HG02884 (cell line): Measurements from ENCODE around the gene PRSS8.
"Not testable (repeated sequence)": the region's sequence is repeated elsewhere in the genome, so short reads cannot be mapped to it uniquely, and the experiment has no call there.

Source experiments
- ATAC-seq: cut with Tn5 transposase; IDR thresholded peaks from one replicate; pipeline ENCODE4 v1.9.1; 2021; ENCODE audit warnings: mild to moderate bottlenecking, moderate library complexity; ENCODE audit not compliant: unreplicated experiment

PRSS8 gene

DNA sequence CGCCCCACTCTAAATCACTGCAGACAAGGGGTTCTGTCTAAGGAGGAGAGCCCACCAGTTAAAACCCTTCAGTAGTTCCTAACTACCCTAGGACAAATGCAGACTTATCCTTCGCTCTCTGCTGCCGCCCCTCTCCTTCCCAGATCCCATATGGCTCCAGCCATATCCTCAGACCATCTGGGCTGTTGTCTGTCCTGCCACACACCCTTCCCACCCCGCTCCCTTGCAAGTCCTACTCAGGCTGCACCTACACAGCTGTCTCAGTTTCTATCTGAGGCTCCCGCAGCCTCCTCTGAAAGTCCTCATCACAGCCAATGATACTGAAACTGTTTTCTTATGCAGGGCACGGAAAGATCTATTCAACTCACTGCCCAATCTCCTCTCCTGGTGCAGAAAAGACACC lies 28.1 kb downstream of the PRSS8 start:
- peak; percentile 53 for ATAC-seq

DNA sequence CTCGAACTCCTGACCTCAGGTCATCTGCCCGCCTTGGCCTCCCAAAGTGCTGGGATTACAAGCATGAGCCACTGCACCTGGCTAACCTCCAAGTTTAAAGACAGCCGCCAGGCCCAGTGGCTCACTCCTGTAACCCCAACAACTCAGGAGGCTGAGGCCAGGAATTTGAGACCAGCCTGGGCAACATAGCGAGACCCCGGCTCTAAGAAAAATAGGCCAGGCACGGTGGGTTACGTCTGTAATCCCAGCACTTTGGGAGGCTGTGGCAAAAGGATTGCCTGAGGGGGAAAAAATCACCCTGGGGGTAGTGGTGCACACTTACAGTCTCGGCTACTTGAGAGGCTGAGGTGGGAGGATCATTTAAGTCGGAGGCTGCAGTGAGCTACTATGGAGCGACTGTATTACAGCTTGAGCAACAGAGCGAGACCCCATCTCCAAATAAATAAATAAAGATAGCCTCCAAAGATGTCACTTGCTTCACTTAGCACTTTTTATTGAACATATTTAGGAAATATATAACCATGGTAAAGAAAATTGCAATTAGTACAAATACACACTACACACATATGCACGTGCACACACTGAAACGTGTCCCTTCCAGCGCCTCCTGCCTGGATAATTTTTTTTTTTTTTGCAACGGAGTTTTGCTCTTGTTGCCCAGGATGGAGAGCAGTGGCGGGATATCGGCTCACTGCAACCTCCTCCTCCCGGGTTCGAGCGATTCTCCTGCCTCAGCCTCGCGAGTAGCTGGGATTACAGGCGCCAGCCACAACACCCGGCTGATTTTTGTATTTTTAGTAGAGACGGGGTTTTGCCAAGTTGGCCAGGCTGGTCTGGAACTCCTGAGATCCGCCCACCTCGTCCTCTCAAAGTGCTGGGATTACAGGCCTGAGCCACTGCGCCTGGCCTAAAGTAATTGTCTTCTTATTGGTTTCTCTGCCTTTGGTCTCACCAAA lies 28.7 kb downstream of the PRSS8 start:
- no peak for ATAC-seq

DNA sequence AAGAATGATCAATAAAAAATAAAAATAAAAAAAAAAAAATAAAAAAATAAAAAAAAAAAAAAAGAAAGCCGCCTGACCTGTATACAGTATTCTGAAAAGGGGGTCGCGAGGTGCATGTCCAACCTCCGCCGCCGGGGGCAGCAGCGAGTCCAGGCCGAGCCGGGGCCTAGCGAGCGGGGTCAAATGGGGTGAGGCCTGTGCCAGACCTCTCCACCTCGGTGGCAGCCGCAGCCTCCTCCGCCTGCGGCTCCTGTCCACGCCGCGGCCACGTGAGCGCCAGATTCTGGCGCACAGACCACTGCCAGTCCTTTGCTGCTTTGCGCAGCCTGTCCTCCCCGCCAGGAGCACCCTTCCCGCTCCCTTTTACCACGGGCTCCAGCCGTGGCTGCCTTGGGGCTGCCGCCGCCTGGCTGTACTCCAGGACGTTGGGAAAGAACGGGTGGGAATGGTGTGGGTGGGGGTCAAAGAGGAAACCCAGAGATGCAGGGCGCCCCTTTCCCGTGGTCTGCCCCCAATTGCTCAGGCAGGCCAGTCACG lies 29.8 kb downstream of the PRSS8 start:
- ATAC-seq = peak; percentile 39

DNA sequence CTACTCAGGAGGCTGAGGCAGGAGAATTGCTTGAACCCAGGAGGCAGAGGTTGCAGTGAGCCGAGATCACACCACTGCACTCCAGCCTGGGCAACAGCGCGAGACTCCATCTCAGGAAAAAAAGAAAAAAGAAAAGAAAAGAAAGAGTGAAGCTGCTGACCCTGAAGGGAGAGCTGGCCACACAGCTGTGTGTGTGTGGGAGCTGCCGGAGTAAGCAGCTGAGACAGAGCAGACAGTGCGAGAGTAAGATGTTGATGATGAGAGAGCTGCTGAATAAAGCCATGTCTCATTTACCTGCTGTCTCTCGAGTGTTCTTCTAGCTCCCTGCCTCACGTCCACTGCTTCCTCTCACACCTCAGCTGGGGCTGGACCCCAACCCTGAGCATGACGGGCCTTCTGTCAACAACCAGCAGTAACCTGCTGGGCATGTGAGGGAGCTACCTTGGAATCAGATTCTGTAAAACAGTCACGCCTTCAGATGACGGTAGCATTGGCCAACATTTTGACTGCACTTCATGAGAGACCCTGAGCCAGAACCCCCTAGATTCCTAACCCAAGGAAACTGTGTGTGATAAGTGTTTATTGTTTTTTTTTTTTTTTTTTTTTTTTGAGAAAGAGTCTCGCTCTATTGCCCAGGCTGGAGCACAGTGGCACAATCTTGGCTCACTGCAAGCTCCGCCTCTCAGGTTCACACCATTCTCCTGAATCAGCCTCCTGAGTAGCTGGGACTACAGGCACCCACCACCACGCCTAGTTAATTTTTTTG lies 34.5 kb downstream of the PRSS8 start:
- not testable (repeated sequence) for ATAC-seq

DNA sequence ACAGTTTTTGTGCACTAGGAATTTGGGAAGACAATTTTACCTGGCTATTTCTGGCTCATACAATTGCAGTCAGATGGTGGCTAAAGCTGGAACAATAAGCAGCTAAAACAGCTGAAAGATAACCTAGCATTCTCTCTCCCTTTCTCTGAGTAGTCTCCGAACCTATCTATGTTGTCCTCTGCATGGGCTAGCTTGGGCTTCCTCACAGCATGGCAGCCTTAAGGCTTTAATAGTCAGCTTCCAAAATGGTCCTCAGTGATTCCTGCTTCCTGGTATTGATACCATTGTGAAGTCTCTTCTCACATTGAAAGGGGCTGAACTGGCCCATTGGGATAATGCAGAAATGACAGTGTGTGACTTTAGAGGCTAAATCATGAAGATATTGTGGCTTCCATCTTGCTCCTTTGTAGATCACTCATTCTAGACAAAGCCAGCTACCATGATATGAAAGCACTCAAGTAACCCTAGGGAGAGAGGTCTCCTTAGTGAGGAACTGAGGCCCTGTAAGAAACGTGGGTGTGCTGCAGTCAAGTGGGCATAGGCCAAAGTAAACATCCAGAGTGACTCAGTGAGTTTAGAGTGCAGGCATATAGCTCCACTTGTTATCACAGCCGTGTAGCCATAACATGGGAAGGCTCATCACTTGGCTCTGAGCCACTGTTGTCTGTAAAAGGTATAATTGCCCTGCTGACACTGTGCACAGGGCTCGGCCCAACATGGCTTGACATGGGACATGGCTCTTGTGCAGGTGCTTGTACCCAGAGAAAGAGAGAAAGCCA lies 35.5 kb downstream of the PRSS8 start:
- ATAC-seq = no peak

DNA sequence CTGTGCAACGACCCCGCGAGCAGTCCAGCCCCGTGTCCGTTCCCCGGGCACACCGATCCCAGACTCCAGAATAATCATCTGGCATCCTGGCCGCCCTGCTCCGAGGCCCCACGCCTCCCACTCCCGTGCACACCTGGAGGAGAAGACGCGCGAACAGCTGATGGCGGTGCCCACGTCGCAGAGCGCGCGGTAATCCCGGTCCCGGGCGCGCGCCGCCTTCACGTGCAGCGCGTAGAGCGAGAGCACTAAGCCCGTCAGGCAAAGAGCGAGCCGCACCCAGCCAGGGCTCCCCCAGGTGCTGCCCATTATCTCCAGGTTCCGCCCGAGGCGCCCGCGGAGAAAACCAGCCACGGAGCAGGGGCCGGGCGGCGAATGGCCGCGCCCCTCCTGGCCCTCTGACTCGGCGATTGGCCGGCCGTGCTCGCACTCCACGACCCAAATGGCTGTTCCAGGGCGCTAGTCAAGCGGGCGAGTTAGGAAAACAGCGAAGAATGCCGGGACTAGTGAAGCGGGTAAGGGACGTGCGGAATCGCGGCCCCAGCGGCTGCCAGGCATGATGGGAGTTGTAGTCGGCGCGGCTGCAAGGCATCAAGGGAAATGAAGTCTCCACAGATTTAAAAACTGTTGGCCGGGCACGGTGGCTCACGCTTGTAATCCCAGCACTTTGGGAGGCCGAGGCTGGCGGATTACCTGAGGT lies 41.0 kb downstream of the PRSS8 start, which contains the start of gene VKORC1:
TSS of gene VKORC1 (minus strand) at position 374 of the 697 bp plus-strand sequence. CDS start at position 306, 68 bp downstream.
- ATAC-seq = peak; percentile 83

DNA sequence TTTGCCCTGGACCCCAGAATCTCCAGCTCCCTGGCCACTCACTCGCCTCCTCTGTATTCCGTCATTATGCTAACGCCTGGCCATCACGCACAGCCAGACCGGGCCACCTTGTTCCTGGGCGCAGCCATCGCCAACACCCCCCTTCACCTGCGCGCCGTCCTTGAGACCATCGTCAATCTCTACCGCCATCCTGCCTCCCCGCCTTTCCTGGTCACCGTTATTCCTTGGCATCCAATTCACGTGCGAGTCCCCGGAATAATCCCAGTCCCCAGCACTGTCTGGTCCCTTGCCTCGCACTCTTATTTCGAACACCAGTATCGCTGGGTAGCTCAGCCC lies 41.5 kb downstream of the PRSS8 start:
- ATAC-seq = no peak

DNA sequence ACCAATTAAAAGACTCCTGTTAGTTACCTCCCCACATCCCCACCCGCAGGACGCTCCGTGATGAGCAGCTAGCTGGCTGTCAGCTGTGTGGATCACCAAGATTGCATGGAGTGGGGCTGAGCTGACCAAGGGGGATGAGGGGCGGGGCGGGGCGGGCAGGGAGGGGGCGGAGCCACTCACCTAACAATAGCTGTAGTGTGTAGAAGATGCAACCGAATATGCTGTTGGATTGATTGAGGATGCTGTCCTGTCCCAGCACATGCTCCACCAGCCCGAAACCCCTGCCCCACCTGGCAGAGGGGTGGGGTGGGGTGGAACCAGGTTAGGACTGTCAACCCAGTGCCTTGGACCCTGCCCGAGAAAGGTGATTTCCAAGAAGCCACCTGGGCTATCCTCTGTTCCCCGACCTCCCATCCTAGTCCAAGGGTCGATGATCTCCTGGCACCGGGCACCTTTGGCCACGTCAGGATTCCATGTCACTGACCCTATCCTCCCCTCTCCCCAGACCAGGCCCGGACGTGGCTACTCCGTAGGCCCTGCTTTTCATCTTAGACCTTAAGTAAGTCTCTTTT lies 42.3 kb downstream of the PRSS8 start:
- ATAC-seq = no peak

DNA sequence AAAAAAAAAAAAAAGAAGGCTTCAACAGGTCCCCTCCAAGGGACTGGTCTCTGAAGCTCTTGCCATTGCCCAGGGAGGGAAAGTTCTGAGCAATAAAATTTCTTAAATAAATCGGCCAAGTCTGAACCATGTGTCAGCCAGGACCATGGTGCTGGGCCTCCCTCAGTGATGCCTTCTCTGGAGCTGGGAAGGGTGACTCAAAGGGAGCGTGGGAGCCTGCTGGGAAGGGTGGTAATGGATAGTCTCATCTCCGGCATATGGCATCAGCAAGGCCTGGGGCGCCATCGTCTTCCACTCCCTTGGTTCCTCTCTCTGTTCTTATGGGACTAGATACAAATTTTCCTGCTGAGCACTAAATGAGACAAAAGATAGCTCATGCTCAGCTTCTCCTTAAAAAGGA lies 43.2 kb downstream of the PRSS8 start:
- ATAC-seq = no peak

DNA sequence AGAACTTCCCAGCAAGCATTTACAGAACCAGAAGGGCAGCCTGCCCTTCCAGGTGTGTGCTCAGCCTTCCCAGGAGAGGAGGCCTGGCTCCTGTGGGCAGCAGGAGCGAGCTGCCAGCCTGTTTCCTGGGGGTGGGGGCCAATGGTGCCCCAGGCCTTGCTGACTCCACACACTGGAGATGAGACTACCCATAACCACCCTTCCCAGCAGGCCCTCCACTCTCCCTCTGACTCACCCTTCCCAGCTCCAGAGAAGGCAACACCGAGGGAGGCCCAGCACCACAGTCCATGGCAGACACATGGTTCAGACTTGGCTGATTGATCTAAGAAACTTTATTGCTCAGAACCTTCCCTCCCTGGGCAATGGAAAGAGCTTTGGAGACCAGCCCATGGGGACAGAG lies 45.0 kb downstream of the PRSS8 start:
- ATAC-seq = no peak

DNA sequence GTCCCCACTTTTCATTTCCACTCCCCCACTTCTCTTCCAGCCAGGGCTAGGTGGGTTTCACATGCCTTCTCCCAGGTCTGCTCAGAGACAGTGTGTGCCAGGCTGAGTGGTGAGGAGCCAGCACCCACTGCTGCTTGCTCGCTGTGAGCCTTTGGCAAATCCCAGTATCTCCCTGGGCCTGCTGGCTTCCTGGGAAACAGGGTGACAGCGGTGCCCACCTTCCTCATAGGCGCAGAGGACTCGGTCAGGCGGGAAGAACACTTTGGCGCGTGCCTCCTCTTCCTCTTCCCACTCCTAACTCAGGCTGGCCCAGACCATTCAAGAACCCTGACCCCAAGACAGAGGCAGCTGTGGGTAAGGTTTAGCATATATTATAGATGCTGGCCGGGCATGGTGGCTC lies 46.3 kb downstream of the PRSS8 start:
- ATAC-seq = no peak

DNA sequence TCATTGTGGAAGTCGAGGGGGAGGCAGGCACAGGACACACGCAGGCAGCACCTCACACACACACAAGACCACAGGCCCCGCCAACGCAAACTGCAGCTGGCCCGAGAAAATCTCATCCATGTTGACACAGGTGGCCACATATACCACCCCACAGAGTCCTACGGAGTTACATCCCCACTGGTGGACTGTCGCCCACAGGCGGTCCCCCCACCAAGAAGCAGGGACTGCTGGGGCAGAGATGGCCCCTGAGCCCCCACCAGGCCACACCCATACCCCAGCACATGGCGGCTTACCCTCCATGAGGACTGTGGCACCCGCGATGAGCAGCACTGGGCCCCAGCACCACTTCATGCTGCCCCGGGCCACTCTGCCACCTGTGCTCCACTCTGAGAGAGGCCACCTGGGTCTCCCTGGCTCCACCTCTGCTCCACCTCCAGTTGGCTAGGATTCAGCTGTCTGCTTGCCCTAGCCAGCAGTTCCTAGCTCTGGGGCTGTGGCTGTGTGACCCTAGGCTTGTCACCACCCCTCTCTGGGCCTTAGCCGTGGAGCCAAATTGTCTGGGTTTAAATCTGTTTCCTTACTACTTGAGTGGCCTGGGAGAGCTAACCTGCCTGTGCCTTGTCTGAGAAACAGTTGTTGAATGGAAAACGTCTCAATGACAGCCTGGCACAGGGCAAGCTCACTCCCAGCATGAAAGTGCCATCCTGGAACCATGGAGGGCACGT lies 46.9 kb downstream of the PRSS8 start, which contains the start of gene PRSS53:
TSS of gene PRSS53 (minus strand) at position 485 of the 725 bp plus-strand sequence. CDS start at position 351, 134 bp downstream.
- no peak for ATAC-seq

DNA sequence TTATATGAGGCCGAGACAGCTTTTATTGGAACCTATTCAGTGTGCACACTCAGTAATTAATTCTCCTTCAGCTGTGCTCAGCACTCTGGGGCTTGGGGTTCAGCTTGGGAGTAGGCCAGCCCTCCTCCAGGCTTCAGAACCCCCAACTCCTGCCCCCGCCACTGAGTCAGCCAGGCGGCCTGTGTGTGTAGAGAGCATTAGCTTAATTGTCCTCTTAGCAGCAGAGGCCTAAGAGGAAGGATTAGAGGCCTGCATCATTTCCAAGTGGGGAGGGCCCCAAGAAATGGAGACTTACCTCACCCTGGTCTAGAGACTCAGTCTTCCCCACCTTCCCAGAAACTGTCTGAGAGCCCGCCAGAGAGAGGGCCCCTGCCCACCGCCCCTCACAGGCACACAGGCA lies 47.6 kb downstream of the PRSS8 start:
- ATAC-seq = no peak

DNA sequence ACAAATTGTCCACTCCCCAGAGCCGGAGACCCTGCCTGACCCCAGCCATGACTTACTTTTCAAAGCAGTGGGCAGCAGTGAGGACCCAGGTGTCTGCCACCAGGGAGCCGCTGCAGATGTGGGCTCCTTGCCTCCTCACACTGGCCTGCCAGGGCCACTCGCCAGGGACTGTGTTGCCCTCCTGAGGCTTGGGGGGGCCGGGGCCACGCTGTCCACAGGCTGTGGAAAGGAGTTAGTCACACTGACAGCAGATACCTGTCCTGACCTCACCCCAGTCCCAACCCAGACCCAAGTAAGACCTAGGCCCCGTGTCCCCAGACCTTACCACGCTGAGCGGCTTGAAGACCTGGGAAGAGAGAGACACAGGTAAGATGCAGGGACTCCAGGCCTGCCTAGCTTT lies 48.0 kb downstream of the PRSS8 start:
- ATAC-seq = no peak

DNA sequence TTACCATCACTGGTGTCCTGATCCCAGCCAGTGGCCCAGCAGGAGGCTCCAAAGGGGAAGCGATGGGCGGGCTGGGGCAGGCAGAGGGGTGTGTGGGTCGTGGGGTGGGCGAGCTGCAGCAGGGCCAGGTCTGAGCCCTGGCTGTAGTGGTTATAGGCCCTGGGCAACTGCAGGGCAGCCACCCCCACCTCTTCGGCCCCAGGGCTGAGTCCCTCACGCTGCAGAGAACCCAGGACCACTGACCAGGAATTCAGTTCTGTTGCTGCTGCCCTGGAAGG lies 49.0 kb downstream of the PRSS8 start:
- ATAC-seq = no peak

DNA sequence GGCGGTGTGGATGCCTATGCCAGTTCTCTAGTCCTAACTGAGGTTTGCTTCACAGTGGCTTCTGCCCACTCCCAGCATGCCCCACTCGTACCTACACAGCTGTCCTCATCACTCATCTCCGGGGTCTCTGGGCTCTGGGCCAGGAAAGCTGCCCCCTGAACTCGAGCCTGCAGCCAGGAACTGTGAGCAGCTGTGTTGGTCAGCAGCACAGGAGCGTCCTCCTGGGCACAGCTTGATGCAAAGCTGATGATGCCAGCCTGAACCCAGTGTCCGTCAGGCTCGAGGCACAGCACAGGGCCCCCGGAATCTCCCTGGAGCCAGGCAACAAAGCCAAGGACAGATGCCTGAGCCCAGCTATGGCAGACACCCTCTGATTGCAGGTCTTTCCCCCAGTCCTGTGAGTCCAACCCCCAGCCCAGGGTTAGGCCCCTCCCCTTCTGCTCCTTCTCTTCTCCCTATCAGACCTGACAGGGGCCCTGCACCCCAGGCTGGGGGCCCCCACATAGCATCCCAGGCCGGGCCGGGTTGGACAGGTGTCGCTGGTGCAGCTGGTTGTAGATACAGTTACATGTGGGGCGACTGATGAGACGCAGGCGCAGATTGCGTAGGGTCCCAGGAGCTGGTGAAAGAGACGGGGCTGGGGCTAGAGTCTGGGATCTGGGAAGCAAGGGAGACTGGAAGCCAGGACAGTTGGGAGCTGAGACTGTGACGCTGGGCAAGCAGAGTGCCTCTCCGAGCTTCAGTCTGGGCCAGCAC lies 49.5 kb downstream of the PRSS8 start:
- ATAC-seq = no peak

DNA sequence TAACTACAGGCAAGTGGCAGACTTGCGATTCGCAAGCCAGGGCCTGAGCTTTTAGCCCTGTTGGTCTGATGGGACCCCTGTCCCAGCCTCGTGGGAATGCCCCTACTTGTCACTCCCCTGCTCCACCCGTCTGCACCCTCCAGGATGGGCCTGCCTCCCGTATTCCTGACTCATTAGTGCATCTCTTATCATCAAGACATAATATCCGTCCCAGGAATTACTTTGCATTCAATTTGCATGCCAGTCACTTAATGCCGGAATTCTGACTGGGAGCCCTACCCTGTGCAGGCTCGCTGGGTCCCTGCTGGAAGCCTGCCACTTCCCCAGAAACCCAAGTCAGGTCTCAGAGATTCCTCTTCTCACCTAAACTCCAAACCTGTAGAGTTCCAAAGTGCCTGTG lies 50.1 kb downstream of the PRSS8 start:
- ATAC-seq = no peak

DNA sequence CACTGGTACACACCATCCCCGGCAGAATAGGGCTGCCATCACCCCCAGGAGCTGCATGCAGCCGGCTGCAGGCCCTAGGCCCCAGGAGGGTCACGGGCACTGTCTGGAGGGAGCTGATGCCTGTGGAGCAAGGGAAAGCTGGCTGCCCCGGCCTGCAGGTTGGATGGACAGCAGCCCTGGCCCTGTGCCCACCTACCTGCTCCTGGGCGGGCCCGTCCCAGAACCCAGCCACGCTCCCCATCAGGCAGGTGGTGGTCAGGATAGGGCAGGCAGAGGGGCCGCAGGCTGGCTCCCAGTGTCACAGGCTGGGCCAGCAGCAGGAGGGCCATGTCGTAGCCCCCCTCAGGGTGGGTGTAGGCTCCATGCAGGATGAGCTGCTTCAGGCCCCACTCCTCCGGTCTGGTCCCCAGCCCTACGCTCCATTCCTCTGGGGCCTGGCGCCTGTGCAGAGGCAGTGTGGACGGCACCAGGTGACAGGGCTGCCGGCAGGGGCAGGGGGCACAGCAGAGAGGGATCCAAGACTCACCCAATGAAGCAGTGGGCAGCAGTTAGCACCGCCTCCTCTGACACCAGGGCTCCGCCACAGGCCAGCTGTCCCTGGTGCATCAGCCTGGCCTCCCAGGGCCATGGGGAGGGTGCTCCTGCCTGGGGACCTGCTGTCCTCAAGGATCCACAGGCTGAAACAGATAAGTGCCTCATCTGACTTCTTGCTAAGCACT lies 50.8 kb downstream of the PRSS8 start:
- ATAC-seq = no peak
